GM12878 (cell line): ENCODE data around the gene TBL3. TPM values are rescaled to one million over a fixed set of nuclear protein-coding genes. Genes with fewer than 3 reads are reported as not detected.

Experiments used
- ATAC-seq: fragments of 200-7000 bp; cut with Tn5 transposase; 3 replicates; pipeline ENCODE4 v1.9.1; 2020; ENCODE audit warnings: mild to moderate bottlenecking, moderate library complexity
- BruUV-seq: library from RNA; stranded (reverse); fragments of 400-500 nt; replicated peaks from 2 replicates; lab custom pipeline; 2021; lab: Mats Ljungman, UMichigan
- CTCF ChIA-PET: fragments of 300-600 bp; sonication (Branson Sonifier 250); formaldehyde crosslinking; extraction: SDS; loops from one replicate; lab custom pipeline; 2021; ENCODE audit warnings: inconsistent platforms; lab: Yijun Ruan, JAX
- POLR2A ChIA-PET: fragments of 350-600 bp; formaldehyde crosslinking; extraction: SDS; loops from one replicate; lab custom pipeline; 2021; ENCODE audit warnings: inconsistent platforms; lab: Charles Lee
- RAD21 ChIA-PET: fragments of 300-600 bp; sonication (Branson Sonifier 250); formaldehyde crosslinking; loops from one replicate; lab custom pipeline; 2023; ENCODE audit warnings: antibody characterized with exemption; ENCODE audit not compliant: unreplicated experiment; lab: Charles Lee
- SMC1A ChIA-PET: fragments of 300-600 bp; sonication (Branson Sonifier 250); formaldehyde crosslinking; loops from one replicate; lab custom pipeline; 2023; ENCODE audit not compliant: unreplicated experiment, uncharacterized antibody; lab: Charles Lee
- DNase-seq: peaks from one replicate; pipeline ENCODE4 v3.0.0-alpha.2; 2011; ENCODE audit warnings: low read depth, low spot score
- FAIRE-seq: peaks from 3 replicates; lab custom pipeline; 2011; peaks lifted over from hg19 to GRCh38; lab: Jason Lieb, UNC
- H2AFZ ChIP-seq: 2 replicates; pipeline ENCODE4 v1.6.0; 2011; ENCODE audit warnings: low read depth, low read length, control low read depth; ENCODE audit not compliant: control insufficient read depth
- H3K27ac ChIP-seq: 2 replicates; pipeline ENCODE4 v1.5.1; 2011; ENCODE audit warnings: control low read depth; ENCODE audit not compliant: control insufficient read depth, insufficient read depth
- H3K27me3 ChIP-seq, 2 experiments: replicated peaks in 1 of 2; 2 replicates each; pipeline versions ENCODE4 v1.6.0 to v1.6.1; 2011; ENCODE audit warnings: low read length in 1 of 2; ENCODE audit not compliant: control insufficient read depth in 2 of 2, insufficient read depth in 2 of 2
- H3K36me3 ChIP-seq, 2 experiments: 2 replicates each; pipeline ENCODE4 v1.5.1; 2011; ENCODE audit warnings: low read length in 1 of 2; ENCODE audit not compliant: control insufficient read depth in 2 of 2, insufficient read depth in 2 of 2
- H3K4me1 ChIP-seq: 2 replicates; pipeline ENCODE4 v1.6.1; 2011; ENCODE audit warnings: mild to moderate bottlenecking, low read length, moderate library complexity, mixed read lengths; ENCODE audit not compliant: control insufficient read depth, insufficient read depth
- H3K4me2 ChIP-seq: 2 replicates; pipeline ENCODE4 v1.6.0; 2011; ENCODE audit warnings: control low read depth; ENCODE audit not compliant: control insufficient read depth, insufficient read depth
- H3K4me3 ChIP-seq: fragments of 200-600 bp; sonication (generic); 2 replicates; pipeline ENCODE4 v1.5.1; 2016
- H3K79me2 ChIP-seq: 2 replicates; pipeline ENCODE4 v1.6.0; 2011; ENCODE audit warnings: low read length; ENCODE audit not compliant: control insufficient read depth, insufficient read depth
- H3K9ac ChIP-seq: 2 replicates; pipeline ENCODE4 v1.8.0; 2011; ENCODE audit warnings: low read length, control low read depth, mixed read lengths; ENCODE audit not compliant: control insufficient read depth, insufficient read depth
- H3K9me3 ChIP-seq: replicated peaks from 3 replicates; pipeline ENCODE4 v1.5.1; 2011; ENCODE audit warnings: mild to moderate bottlenecking, low read length; ENCODE audit not compliant: control insufficient read depth, insufficient read depth
- H4K20me1 ChIP-seq: 2 replicates; pipeline ENCODE4 v1.6.0; 2011; ENCODE audit not compliant: control insufficient read depth, insufficient read depth
- EGR1 ChIP-seq, 2 experiments: IDR thresholded peaks; 1 replicate in 1 of 2; 2 replicates in 1 of 2; pipeline ENCODE4 v1.6.1; 2011 to 2012; ENCODE audit warnings: low read depth in 2 of 2, low read length in 2 of 2, borderline replicate concordance in 1 of 2, mild to moderate bottlenecking in 1 of 2, moderate library complexity in 1 of 2
- ETV6 ChIP-seq, 2 experiments: fragments of 450-650 bp in 1 of 2; IDR thresholded peaks in 1 of 2; conservative IDR thresholded peaks in 1 of 2; 2 replicates each; pipeline ENCODE4 v1.6.1; 2014; ENCODE audit warnings: antibody characterized with exemption in 1 of 2, borderline replicate concordance in 1 of 2, low read depth in 1 of 2, mild to moderate bottlenecking in 1 of 2, moderate library complexity in 1 of 2
- JUND ChIP-seq: IDR thresholded peaks from 2 replicates; pipeline ENCODE4 v1.6.1; 2012; ENCODE audit warnings: low read depth, mild to moderate bottlenecking, low read length, improper control_type of control experiment, moderate library complexity
- MXI1 ChIP-seq: fragments of 150-350 bp; IDR thresholded peaks from 2 replicates; pipeline ENCODE4 v1.6.1; 2011; ENCODE audit warnings: low read depth, mild to moderate bottlenecking, inconsistent platforms, low read length, improper control_type of control experiment
- RB1 ChIP-seq: fragments of 450-650 bp; formaldehyde crosslinking; IDR thresholded peaks from 2 replicates; pipeline ENCODE4 v1.6.1; 2017; ENCODE audit warnings: mild to moderate bottlenecking, borderline replicate concordance
- RCOR1 ChIP-seq: conservative IDR thresholded peaks from 2 replicates; pipeline ENCODE4 v1.6.1; 2012; ENCODE audit warnings: low read depth, low read length, improper control_type of control experiment
- RELA ChIP-seq: fragments of 450-650 bp; IDR thresholded peaks from 2 replicates; pipeline ENCODE4 v1.8.0; 2014; ENCODE audit warnings: borderline replicate concordance; ENCODE audit not compliant: partially characterized antibody
- SMARCA5 ChIP-seq: fragments of 450-650 bp; IDR thresholded peaks from 2 replicates; pipeline ENCODE4 v1.6.1; 2017; ENCODE audit warnings: mild to moderate bottlenecking
- WGBS: methylation state at CpG from one replicate; pipeline ENCODE4 v1.1.6; 2016; ENCODE audit warnings: low lambda C conversion rate; ENCODE audit not compliant: insufficient replicate concordance, insufficient coverage; ENCODE audit errors: missing lambda C conversion rate; 5-methylcytosine and 5-hydroxymethylcytosine counted together
- in situ Hi-C: fragments of 300-500 bp; cut with MboI; formaldehyde crosslinking; loops from 9 replicates; pipeline ENCODE4 v1.14.3; 2018; ENCODE audit warnings: mixed read lengths
- intact Hi-C: fragments of 100-400 bp; cut with micrococcal nuclease; formaldehyde crosslinking; loops from one replicate; pipeline ENCODE4 v1.14.2; 2022; ENCODE audit not compliant: unreplicated experiment
- polyA plus RNA-seq, 11 experiments: library from polyadenylated mRNA; depleted of rRNA in 4 of 11; unstranded in 6 of 11; stranded (reverse) in 5 of 11; fragments of >200 nt; fragmentation: Nextera tagmentation in 4 of 11; fragmentation: Illumina TruSeq in 1 of 11; extraction: Ambion mirVana in 4 of 11; extraction: Trizol in 1 of 11; gene quantifications; 1 replicate in 1 of 11; 2 replicates in 10 of 11; pipeline versions ENCODE4 v1.2.1 to v1.2.3, GENCODE V29; 2011 to 2016; ENCODE audit warnings: inconsistent platforms in 2 of 11, missing spikeins in 2 of 11, low read depth in 1 of 11
- total RNA-seq, 4 experiments: library from RNA; depleted of rRNA in 3 of 4; stranded (reverse); fragments of >200 nt in 3 of 4; fragmentation: Illumina TruSeq in 1 of 4; extraction: Trizol in 1 of 4; gene quantifications; 2 replicates each; pipeline versions ENCODE4 v1.2.1 to v1.2.3, GENCODE V29; 2013 to 2021
- TF ChIP-seq, protein P1 (sequence below): fragments of 450-650 bp; IDR thresholded peaks from 2 replicates; pipeline ENCODE4 v1.6.1; 2016; ENCODE audit warnings: mild to moderate bottlenecking
- TF ChIP-seq, protein P2 (sequence below): IDR thresholded peaks from 2 replicates; pipeline ENCODE4 v1.6.1; 2012; ENCODE audit warnings: low read depth, low read length, improper control_type of control experiment
- TF ChIP-seq, protein P3 (sequence below): fragments of 450-650 bp; formaldehyde crosslinking; IDR thresholded peaks from 2 replicates; pipeline ENCODE4 v1.4.0; 2022; ENCODE audit warnings: mild to moderate bottlenecking, moderate library complexity
- TF ChIP-seq, protein P4 (sequence below): IDR thresholded peaks from 2 replicates; pipeline ENCODE4 v1.6.1; 2012; ENCODE audit warnings: low read depth, low read length, improper control_type of control experiment

The TBL3 gene
- total and polyA plus RNA-seq, 10 of the 15 experiments (the other 5 are each of a cell fraction or from before 2014, with no cell fraction given): 1.2 to 101 (median 34.2) TPM

DNA sequence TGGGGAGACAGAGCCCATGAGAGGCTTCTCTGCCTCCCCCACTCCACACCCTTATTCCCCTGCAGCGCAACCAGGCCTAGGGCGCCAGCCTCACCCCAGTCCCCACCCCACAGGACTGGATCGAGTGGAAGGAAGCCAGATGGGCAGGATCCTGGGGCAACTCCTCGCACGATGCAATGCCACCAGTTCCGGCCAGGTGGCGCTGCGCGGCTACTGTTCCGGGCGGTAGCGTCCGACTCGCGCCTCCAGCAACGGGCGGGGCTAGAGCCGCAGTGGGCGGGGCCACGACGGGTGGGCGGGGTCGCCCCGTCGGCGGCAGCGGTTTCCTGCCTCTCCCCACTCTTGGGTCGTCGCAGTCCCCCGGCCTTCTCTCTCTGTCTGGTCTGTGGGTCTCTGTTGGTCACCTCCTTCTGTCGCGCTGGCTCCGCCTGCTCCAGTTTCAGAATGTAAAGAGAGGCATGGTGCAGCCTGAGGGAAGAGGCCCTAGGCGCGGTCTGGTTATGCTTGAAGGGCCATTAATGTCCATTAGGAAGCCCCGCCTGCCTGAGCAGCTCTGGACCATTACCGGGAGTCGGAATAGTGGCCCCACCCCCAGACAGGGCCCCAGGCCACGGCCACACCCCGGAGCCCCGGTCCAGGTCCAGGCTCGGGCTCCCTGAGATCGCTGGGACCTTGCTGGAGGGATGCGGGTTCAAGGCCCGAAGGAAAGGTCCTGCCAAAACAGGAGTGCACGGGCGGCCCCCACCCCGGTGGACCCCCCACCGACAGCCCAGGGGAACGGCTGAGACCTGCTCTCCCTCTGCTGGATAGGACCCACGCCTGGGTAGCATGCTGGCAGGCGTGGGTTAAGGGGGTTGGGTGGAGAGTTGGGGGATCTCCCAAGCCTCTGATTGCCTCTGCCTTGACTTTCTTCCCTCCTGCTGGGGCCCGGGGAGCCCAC lies 51.5 kb downstream of the TBL3 start:
- WGBS: 15% methylated on average over 40 of the region's 53 CpGs
- H3K9ac ChIP-seq: 0 out of 2 replicates have a peak overlapping the region, but pooled peaks have one; percentile 43
- no peaks in the 10 kb centered on the region for H3K9me3 ChIP-seq
- in situ Hi-C loops: loop anchor here (5.0 kb wide), 1 partner anchor 119 kb away; no protein-coding TSS in a partner anchor
- H3K27me3 ChIP-seq: peaks cover 14 to 17% of the 10 kb centered on the region in 2 experiments
- peak overlapping the region; percentile 19; the same call in 1 of the 2 replicates for H3K4me3 ChIP-seq
- peak overlapping the region; percentile 93 for H3K4me2 ChIP-seq
- intact Hi-C loops: loop anchor here (1.0 kb wide), 1 partner anchor 117 kb away; no protein-coding TSS in a partner anchor
- DNase-seq (peak; percentile 51), ATAC-seq (peak; percentile 84), FAIRE-seq (peak; percentile 97)
- no peaks in the 10 kb centered on the region for H3K79me2 ChIP-seq
- no peak overlapping the region for H3K27ac ChIP-seq
- H4K20me1 ChIP-seq: peaks cover 5% of the 10 kb centered on the region; the same call in 1 of the 2 replicates
- ChIA-PET POLR2A (interaction anchor here (0.6 to 1.5 kb wide), 3 partner anchors 27 to 132 kb away, joined by 3 to 7 read pairs (median 4); partner anchors contain the start of gene TRAF7), RAD21 (interaction anchor here (1.0 to 2.2 kb wide), 5 partner anchors 21 to 117 kb away, joined by 3 to 21 read pairs (median 3); partner anchors contain the start of genes NTHL1 and TSC2), CTCF (interaction anchor here (0.6 to 4.4 kb wide), 17 partner anchors 9 to 228 kb away, joined by 3 to 79 read pairs (median 6); partner anchors contain the start of genes ECI1, NTHL1, PKD1 and RAB26), SMC1A (interaction anchor here (0.9 to 1.6 kb wide), 5 partner anchors 98 to 228 kb away, joined by 3 to 10 read pairs (median 4); partner anchors contain the start of gene ECI1)
- peak overlapping the region; percentile 90 for H2AFZ ChIP-seq
- no peaks in the 10 kb centered on the region for H3K36me3 ChIP-seq
- H3K4me1 ChIP-seq: peaks cover 7% of the 10 kb centered on the region
- no TSS peak for BruUV-seq
- TF ChIP-seq MXI1 (0 out of 2 replicates have a peak, but pooled peaks have one; percentile 63), JUND (0 out of 2 replicates have a peak, but pooled peaks have one; percentile 31), ETV6 (conservative IDR thresholded peaks at IDR 0.05 in 1 of 2, IDR thresholded peaks at IDR 0.05 in 1 of 2; ENCODE audit: borderline replicate concordance in 1 of 2, low read depth in 1 of 2) (no peak), RCOR1 (no peak), SMARCA5 (peak; percentile 22; the same call in 1 of the 2 replicates), RELA (peak; percentile 15), EGR1 (IDR thresholded peaks at IDR 0.05; ENCODE audit: borderline replicate concordance in 1 of 2, low read depth in 2 of 2, low read length in 2 of 2) (0 out of 3 replicates have a peak, but pooled peaks of 1 of the 2 experiments have one; percentile 46), RB1 (peak; percentile 80)
- TF ChIP-seq, protein P1, sequence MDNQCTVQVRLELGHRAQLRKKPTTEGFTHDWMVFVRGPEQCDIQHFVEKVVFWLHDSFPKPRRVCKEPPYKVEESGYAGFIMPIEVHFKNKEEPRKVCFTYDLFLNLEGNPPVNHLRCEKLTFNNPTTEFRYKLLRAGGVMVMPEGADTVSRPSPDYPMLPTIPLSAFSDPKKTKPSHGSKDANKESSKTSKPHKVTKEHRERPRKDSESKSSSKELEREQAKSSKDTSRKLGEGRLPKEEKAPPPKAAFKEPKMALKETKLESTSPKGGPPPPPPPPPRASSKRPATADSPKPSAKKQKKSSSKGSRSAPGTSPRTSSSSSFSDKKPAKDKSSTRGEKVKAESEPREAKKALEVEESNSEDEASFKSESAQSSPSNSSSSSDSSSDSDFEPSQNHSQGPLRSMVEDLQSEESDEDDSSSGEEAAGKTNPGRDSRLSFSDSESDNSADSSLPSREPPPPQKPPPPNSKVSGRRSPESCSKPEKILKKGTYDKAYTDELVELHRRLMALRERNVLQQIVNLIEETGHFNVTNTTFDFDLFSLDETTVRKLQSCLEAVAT: 0 out of 2 replicates have a peak, but pooled peaks have one; percentile 22
- TF ChIP-seq, protein P2, sequence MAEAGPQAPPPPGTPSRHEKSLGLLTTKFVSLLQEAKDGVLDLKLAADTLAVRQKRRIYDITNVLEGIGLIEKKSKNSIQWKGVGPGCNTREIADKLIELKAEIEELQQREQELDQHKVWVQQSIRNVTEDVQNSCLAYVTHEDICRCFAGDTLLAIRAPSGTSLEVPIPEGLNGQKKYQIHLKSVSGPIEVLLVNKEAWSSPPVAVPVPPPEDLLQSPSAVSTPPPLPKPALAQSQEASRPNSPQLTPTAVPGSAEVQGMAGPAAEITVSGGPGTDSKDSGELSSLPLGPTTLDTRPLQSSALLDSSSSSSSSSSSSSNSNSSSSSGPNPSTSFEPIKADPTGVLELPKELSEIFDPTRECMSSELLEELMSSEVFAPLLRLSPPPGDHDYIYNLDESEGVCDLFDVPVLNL: 0 out of 2 replicates have a peak, but pooled peaks have one; percentile 9
- TF ChIP-seq, protein P3, sequence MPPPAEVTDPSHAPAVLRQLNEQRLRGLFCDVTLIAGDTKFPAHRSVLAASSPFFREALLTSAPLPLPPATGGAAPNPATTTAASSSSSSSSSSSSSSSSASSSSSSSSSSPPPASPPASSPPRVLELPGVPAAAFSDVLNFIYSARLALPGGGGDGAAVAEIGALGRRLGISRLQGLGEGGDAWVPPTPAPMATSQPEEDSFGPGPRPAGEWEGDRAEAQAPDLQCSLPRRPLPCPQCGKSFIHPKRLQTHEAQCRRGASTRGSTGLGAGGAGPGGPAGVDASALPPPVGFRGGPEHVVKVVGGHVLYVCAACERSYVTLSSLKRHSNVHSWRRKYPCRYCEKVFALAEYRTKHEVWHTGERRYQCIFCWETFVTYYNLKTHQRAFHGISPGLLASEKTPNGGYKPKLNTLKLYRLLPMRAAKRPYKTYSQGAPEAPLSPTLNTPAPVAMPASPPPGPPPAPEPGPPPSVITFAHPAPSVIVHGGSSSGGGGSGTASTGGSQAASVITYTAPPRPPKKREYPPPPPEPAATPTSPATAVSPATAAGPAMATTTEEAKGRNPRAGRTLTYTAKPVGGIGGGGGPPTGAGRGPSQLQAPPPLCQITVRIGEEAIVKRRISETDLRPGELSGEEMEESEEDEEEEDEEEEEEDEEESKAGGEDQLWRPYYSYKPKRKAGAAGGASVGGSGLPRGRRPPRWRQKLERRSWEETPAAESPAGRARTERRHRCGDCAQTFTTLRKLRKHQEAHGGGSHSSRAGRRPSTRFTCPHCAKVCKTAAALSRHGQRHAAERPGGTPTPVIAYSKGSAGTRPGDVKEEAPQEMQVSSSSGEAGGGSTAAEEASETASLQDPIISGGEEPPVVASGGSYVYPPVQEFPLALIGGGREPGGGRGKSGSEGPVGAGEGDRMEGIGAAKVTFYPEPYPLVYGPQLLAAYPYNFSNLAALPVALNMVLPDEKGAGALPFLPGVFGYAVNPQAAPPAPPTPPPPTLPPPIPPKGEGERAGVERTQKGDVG: no peak
- TF ChIP-seq, protein P4, sequence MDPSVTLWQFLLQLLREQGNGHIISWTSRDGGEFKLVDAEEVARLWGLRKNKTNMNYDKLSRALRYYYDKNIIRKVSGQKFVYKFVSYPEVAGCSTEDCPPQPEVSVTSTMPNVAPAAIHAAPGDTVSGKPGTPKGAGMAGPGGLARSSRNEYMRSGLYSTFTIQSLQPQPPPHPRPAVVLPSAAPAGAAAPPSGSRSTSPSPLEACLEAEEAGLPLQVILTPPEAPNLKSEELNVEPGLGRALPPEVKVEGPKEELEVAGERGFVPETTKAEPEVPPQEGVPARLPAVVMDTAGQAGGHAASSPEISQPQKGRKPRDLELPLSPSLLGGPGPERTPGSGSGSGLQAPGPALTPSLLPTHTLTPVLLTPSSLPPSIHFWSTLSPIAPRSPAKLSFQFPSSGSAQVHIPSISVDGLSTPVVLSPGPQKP: peak; percentile 77
